ENCODE measurements around the gene HADHB. TPM values are rescaled to one million over a fixed set of nuclear protein-coding genes. Genes with fewer than 3 reads are reported as not detected.

Gene HADHB
- total and polyA plus RNA-seq, 10 of the 15 experiments (the other 5 are each of a cell fraction or from before 2014, with no cell fraction given), result 53.7 to 145 (median 85.5) TPM

- SMC1A ChIA-PET (ENCODE audit: uncharacterized antibody, unreplicated experiment), result interaction anchor here (0.7 kb wide), 1 partner anchor 62 kb away, joined by 4 read pairs; no protein-coding TSS in a partner anchor
- POLR2A ChIA-PET, result interaction anchor here (0.6 kb wide), 1 partner anchor 132 kb away, joined by 5 read pairs; no protein-coding TSS in a partner anchor
Measured at GRCh38 chr2:26195040-26195984, 49.4 kb upstream of the HADHB start.

More at GRCh38 chr2:26195040-26195984, 49.4 kb upstream of the HADHB start:
- in situ Hi-C loops (cut with MboI) (no loop called here), intact Hi-C loops (cut with micrococcal nuclease; ENCODE audit: unreplicated experiment) (no loop called here)
- FAIRE-seq, result no peak
- Histone ChIP-seq H3K27me3 (replicated peaks in 1 of 2; ENCODE audit: control insufficient read depth in 2 of 2, insufficient read depth in 2 of 2, low read length in 1 of 2) (no peaks in the 10 kb centered on the region), H3K79me2 (ENCODE audit: control insufficient read depth, insufficient read depth, low read length) (no peaks in the 10 kb centered on the region), H3K4me2 (ENCODE audit: control insufficient read depth, insufficient read depth) (no peak overlapping the region), H3K36me3 (ENCODE audit: control insufficient read depth in 2 of 2, insufficient read depth in 2 of 2, low read length in 1 of 2) (peaks cover 26 to 73% of the 10 kb centered on the region in 2 experiments; a peak in 3 of 4 replicates), H3K4me1 (ENCODE audit: control insufficient read depth, insufficient read depth, low read length) (peaks cover 7% of the 10 kb centered on the region; the same call in 1 of the 2 replicates), H4K20me1 (ENCODE audit: control insufficient read depth, insufficient read depth) (no peaks in the 10 kb centered on the region), H3K9ac (ENCODE audit: control insufficient read depth, insufficient read depth, low read length) (no peak overlapping the region), H3K9me3 (replicated peaks; ENCODE audit: control insufficient read depth, insufficient read depth, low read length) (peaks cover 16% of the 10 kb centered on the region), H3K27ac (ENCODE audit: control insufficient read depth, insufficient read depth) (no peak overlapping the region), H3K4me3 (no peak overlapping the region), H2AFZ (ENCODE audit: control insufficient read depth, low read depth, low read length) (no peak overlapping the region)
- ChIA-PET RAD21 (ENCODE audit: unreplicated experiment) (no interaction called here), CTCF (interaction anchor here (1.5 kb wide), 1 partner anchor 10 kb away, joined by 5 read pairs; no protein-coding TSS in a partner anchor)
- no peak for ATAC-seq
- 88% methylated on average over 12 of the region's 12 CpGs for WGBS (ENCODE audit: insufficient coverage, insufficient replicate concordance, low lambda C conversion rate, missing lambda C conversion rate)
- BruUV-seq (replicated peaks), result no TSS peak
- no peak for DNase-seq (ENCODE audit: low read depth, low spot score)
- TF ChIP-seq PAX5 (IDR thresholded peaks at IDR 0.05; ENCODE audit: borderline replicate concordance, low read depth, low read length), result no peak
- TF ChIP-seq EP300 (IDR thresholded peaks at IDR 0.05; ENCODE audit: borderline replicate concordance in 1 of 2, control insufficient read depth in 1 of 2, low read depth in 2 of 2, low read length in 2 of 2), result no peak
- TF ChIP-seq FOS (IDR thresholded peaks at IDR 0.05; ENCODE audit: borderline replicate concordance, extremely low read depth, insufficient read length), result no peak
- no peak for TF ChIP-seq ZNF217 (IDR thresholded peaks at IDR 0.05)
- TF ChIP-seq STAT1 (conservative IDR thresholded peaks at IDR 0.05), result no peak
- no peak for TF ChIP-seq ZNF274 (IDR thresholded peaks at IDR 0.05; ENCODE audit: insufficient read depth, insufficient read length)
- no peak for TF ChIP-seq ATF7 (IDR thresholded peaks at IDR 0.05; ENCODE audit: low read depth)
- TF ChIP-seq NR2C1 (IDR thresholded peaks at IDR 0.05), result no peak
- no peak for TF ChIP-seq IKZF2 (IDR thresholded peaks at IDR 0.05)
- TF ChIP-seq LARP7 (IDR thresholded peaks at IDR 0.05), result no peak
- no peak for TF ChIP-seq YBX1 (IDR thresholded peaks at IDR 0.05)
- no peak for TF ChIP-seq DPF2 (IDR thresholded peaks at IDR 0.05)
- no peak for TF ChIP-seq POLR2AphosphoS5 (IDR thresholded peaks at IDR 0.05; ENCODE audit: low read length)
- no peak for TF ChIP-seq ZNF622 (IDR thresholded peaks at IDR 0.05)
